H1 (cell line): ENCODE measurements around the gene MRPL19. TPM values are rescaled to one million over a fixed set of nuclear protein-coding genes. Genes with fewer than 3 reads are reported as not detected.

Experiments
- CTCF ChIA-PET: fragments of 300-600 bp; sonication (Branson Sonifier 250); formaldehyde crosslinking; loops from one replicate; lab custom pipeline; 2021; ENCODE audit not compliant: partially characterized antibody; lab: Charles Lee
- POLR2A ChIA-PET: fragments of 300-600 bp; sonication (Branson Sonifier 250); formaldehyde crosslinking; loops from one replicate; lab custom pipeline; 2021; ENCODE audit warnings: inconsistent platforms; ENCODE audit not compliant: partially characterized antibody; lab: Charles Lee
- DNase-seq, 2 experiments: peaks; one replicate each; pipeline versions ENCODE4 v3.0.0 to v3.0.0-alpha.2; 2010 to 2022; ENCODE audit warnings: low spot score in 2 of 2, low read depth in 1 of 2, mixed read lengths in 1 of 2
- FAIRE-seq: peaks from 2 replicates; lab custom pipeline; 2011; peaks lifted over from hg19 to GRCh38; lab: Jason Lieb, UNC
- H2AFZ ChIP-seq: 2 replicates; pipeline ENCODE4 v1.8.1; 2012; ENCODE audit warnings: low read length, inconsistent platforms
- H2AK5ac ChIP-seq: 2 replicates; pipeline ENCODE4 v1.6.1; 2013; ENCODE audit warnings: low read depth, low read length
- H2BK120ac ChIP-seq: replicated peaks from 2 replicates; pipeline ENCODE3; 2013; ENCODE audit warnings: low read depth, low read length, inconsistent platforms
- H2BK12ac ChIP-seq: 2 replicates; pipeline ENCODE4 v1.6.1; 2013; ENCODE audit warnings: low read depth, low read length
- H2BK15ac ChIP-seq: 2 replicates; pipeline ENCODE4 v1.6.1; 2013; ENCODE audit warnings: low read length
- H2BK20ac ChIP-seq: 2 replicates; pipeline ENCODE4 v1.6.1; 2013; ENCODE audit warnings: low read length
- H2BK5ac ChIP-seq: 2 replicates; pipeline ENCODE4 v1.6.1; 2013; ENCODE audit warnings: low read depth, low read length
- H3K14ac ChIP-seq: 2 replicates; pipeline ENCODE4 v1.6.1; 2013; ENCODE audit warnings: inconsistent platforms; ENCODE audit not compliant: insufficient read length
- H3K18ac ChIP-seq: 2 replicates; pipeline ENCODE4 v1.6.1; 2013; ENCODE audit warnings: low read length; ENCODE audit errors: extremely low read depth
- H3K23ac ChIP-seq: 2 replicates; pipeline ENCODE4 v1.6.1; 2013; ENCODE audit warnings: inconsistent platforms; ENCODE audit not compliant: insufficient read length
- H3K23me2 ChIP-seq: 2 replicates; pipeline ENCODE4 v1.6.1; 2013; ENCODE audit warnings: low read depth, low read length
- H3K27ac ChIP-seq: 2 replicates; pipeline ENCODE4 v1.6.1; 2011; ENCODE audit warnings: low read depth, low read length, inconsistent platforms
- H3K27me3 ChIP-seq, 4 experiments: replicated peaks in 1 of 4; 1 replicate in 1 of 4; 2 replicates in 3 of 4; pipeline versions ENCODE4 v1.6.1 to v1.8.1; 2011 to 2013; ENCODE audit warnings: low read length in 3 of 4, mild to moderate bottlenecking in 3 of 4, inconsistent platforms in 2 of 4, mixed read lengths in 2 of 4, moderate library complexity in 1 of 4; ENCODE audit not compliant: control insufficient read depth in 3 of 4, insufficient read depth in 3 of 4; ENCODE audit errors: extremely low read depth in 1 of 4
- H3K36me3 ChIP-seq, 4 experiments: 2 replicates each; pipeline versions ENCODE4 v1.6.1 to v1.8.1; 2011 to 2013; ENCODE audit warnings: mild to moderate bottlenecking in 4 of 4, low read length in 3 of 4, moderate library complexity in 2 of 4, control low read depth in 1 of 4, inconsistent platforms in 1 of 4; ENCODE audit not compliant: insufficient read depth in 4 of 4, control insufficient read depth in 2 of 4
- H3K4ac ChIP-seq: replicated peaks from 2 replicates; pipeline ENCODE3; 2013; ENCODE audit warnings: low read length, low read depth, mixed read lengths, inconsistent platforms; ENCODE audit not compliant: insufficient read length
- H3K4me1 ChIP-seq, 4 experiments: replicated peaks in 1 of 4; 1 replicate in 1 of 4; 2 replicates in 3 of 4; pipeline versions ENCODE4 v1.6.1 to v1.8.1; 2011 to 2013; ENCODE audit warnings: low read length in 3 of 4, inconsistent platforms in 2 of 4, mixed read lengths in 1 of 4; ENCODE audit not compliant: insufficient read depth in 4 of 4, control insufficient read depth in 3 of 4
- H3K4me2 ChIP-seq, 2 experiments: 2 replicates each; pipeline versions ENCODE4 v1.6.1 to v1.8.1; 2011 to 2013; ENCODE audit warnings: low read depth in 2 of 2, low read length in 2 of 2, control low read depth in 1 of 2, inconsistent platforms in 1 of 2, mild to moderate bottlenecking in 1 of 2; ENCODE audit not compliant: insufficient read depth in 1 of 2
- H3K4me3 ChIP-seq, 4 experiments: fragments of 200-600, 300-600 bp in 1 of 4; sonication (generic), shearing (Covaris generic), sonication (Bioruptor Twin) in 1 of 4; 2 replicates each; pipeline versions ENCODE4 v1.5.1 to v1.8.1; 2011 to 2016; ENCODE audit warnings: low read length in 4 of 4, low read depth in 3 of 4, control low read depth in 2 of 4, inconsistent platforms in 2 of 4, mild to moderate bottlenecking in 2 of 4, mixed read lengths in 1 of 4, moderate library complexity in 1 of 4; ENCODE audit not compliant: insufficient read depth in 2 of 4; ENCODE audit errors: extremely low read depth in 1 of 4
- H3K56ac ChIP-seq: replicated peaks from 2 replicates; pipeline ENCODE3; 2013; ENCODE audit warnings: low read depth, mild to moderate bottlenecking, mixed read lengths, low read length, inconsistent platforms; ENCODE audit not compliant: insufficient read length
- H3K79me1 ChIP-seq: 2 replicates; pipeline ENCODE4 v1.6.1; 2013; ENCODE audit warnings: low read depth, low read length, control low read depth
- H3K79me2 ChIP-seq, 2 experiments: 2 replicates each; pipeline versions ENCODE4 v1.6.1 to v1.8.1; 2012 to 2013; ENCODE audit warnings: low read length in 2 of 2, mild to moderate bottlenecking in 2 of 2, inconsistent platforms in 1 of 2; ENCODE audit not compliant: insufficient read depth in 2 of 2, control insufficient read depth in 1 of 2
- H3K9ac ChIP-seq, 4 experiments: replicated peaks in 1 of 4; 1 replicate in 1 of 4; 2 replicates in 3 of 4; pipeline versions ENCODE4 v1.6.1 to v1.8.1; 2011 to 2013; ENCODE audit warnings: low read depth in 3 of 4, low read length in 3 of 4, control low read depth in 2 of 4, mild to moderate bottlenecking in 2 of 4, moderate library complexity in 2 of 4, inconsistent platforms in 1 of 4; ENCODE audit errors: extremely low read depth in 1 of 4
- H3K9me3 ChIP-seq, 2 experiments: 2 replicates each; pipeline versions ENCODE4 v1.6.1 to v1.8.1; 2012 to 2013; ENCODE audit warnings: mild to moderate bottlenecking in 2 of 2, moderate library complexity in 2 of 2, control low read depth in 1 of 2, inconsistent platforms in 1 of 2, low read depth in 1 of 2, low read length in 1 of 2, mixed read lengths in 1 of 2; ENCODE audit not compliant: insufficient read depth in 2 of 2
- H4K20me1 ChIP-seq, 2 experiments: replicated peaks in 1 of 2; 2 replicates each; pipeline versions ENCODE3 to v1.8.1; 2011 to 2013; ENCODE audit warnings: inconsistent platforms in 2 of 2, low read length in 2 of 2, mild to moderate bottlenecking in 1 of 2; ENCODE audit not compliant: insufficient read depth in 2 of 2, control insufficient read depth in 1 of 2
- H4K5ac ChIP-seq: 2 replicates; pipeline ENCODE4 v1.6.1; 2013; ENCODE audit warnings: low read length, low read depth, mixed read lengths, inconsistent platforms; ENCODE audit not compliant: insufficient read length
- H4K8ac ChIP-seq: 2 replicates; pipeline ENCODE4 v1.8.0; 2013; ENCODE audit warnings: mild to moderate bottlenecking, moderate library complexity, low read length, inconsistent platforms; ENCODE audit not compliant: insufficient read depth; ENCODE audit errors: extremely low read depth
- H4K91ac ChIP-seq: replicated peaks from 2 replicates; pipeline ENCODE3; 2013; ENCODE audit warnings: low read length, mixed read lengths, inconsistent platforms; ENCODE audit not compliant: insufficient read length
- BCL11A ChIP-seq, 2 experiments: IDR thresholded peaks; one replicate each; pipeline ENCODE4 v1.6.1; 2011; ENCODE audit warnings: low read depth in 2 of 2, low read length in 2 of 2, mild to moderate bottlenecking in 2 of 2
- CTBP2 ChIP-seq: IDR thresholded peaks from 2 replicates; pipeline ENCODE4 v1.7.0; 2011; ENCODE audit warnings: borderline replicate concordance, mild to moderate bottlenecking, moderate library complexity, mixed read lengths, low read length; ENCODE audit not compliant: insufficient read depth, insufficient read length
- GTF2F1 ChIP-seq: IDR thresholded peaks from 2 replicates; pipeline ENCODE4 v1.6.1; 2012; ENCODE audit warnings: low read depth, low read length, improper control_type of control experiment, borderline replicate concordance
- JUND ChIP-seq: IDR thresholded peaks from 2 replicates; pipeline ENCODE4 v1.6.1; 2011; ENCODE audit warnings: mild to moderate bottlenecking, improper control_type of control experiment, low read length
- NRF1 ChIP-seq: IDR thresholded peaks from 2 replicates; pipeline ENCODE4 v1.6.1; 2011; ENCODE audit warnings: mild to moderate bottlenecking, low read depth, low read length, improper control_type of control experiment
- PHF8 ChIP-seq: fragments of 200-600 bp; sonication (generic); conservative IDR thresholded peaks from 2 replicates; pipeline ENCODE4 v1.7.1; 2012; ENCODE audit warnings: low read depth, mild to moderate bottlenecking, inconsistent platforms, low read length, moderate library complexity
- RAD21 ChIP-seq, 2 experiments: IDR thresholded peaks in 1 of 2; conservative IDR thresholded peaks in 1 of 2; 2 replicates each; pipeline ENCODE4 v1.6.1; 2011; ENCODE audit warnings: low read depth in 2 of 2, low read length in 2 of 2, improper control_type of control experiment in 1 of 2, inconsistent platforms in 1 of 2, mild to moderate bottlenecking in 1 of 2, moderate library complexity in 1 of 2
- ZNF274 ChIP-seq: IDR thresholded peaks from 2 replicates; pipeline ENCODE4 v1.7.0; 2012; ENCODE audit warnings: low read length, borderline replicate concordance; ENCODE audit errors: extremely low read depth
- WGBS, 2 experiments: shearing (Covaris generic) in 1 of 2; methylation state at CpG; one replicate each; pipeline versions ENCODE4 v1.1.6 to v1.1.7; 2013 to 2015; ENCODE audit warnings: low lambda C conversion rate in 2 of 2, mixed read lengths in 2 of 2, inconsistent platforms in 1 of 2, low coverage in 1 of 2, missing lambda C conversion rate in 1 of 2; ENCODE audit not compliant: insufficient replicate concordance in 2 of 2, insufficient coverage in 1 of 2, insufficient read length in 1 of 2; ENCODE audit errors: extremely low coverage in 1 of 2, missing lambda C conversion rate in 1 of 2; 5-methylcytosine and 5-hydroxymethylcytosine counted together
- polyA plus RNA-seq, 7 experiments: library from polyadenylated mRNA; depleted of rRNA in 3 of 7; stranded (reverse) in 5 of 7; unstranded in 2 of 7; fragments of >200 nt in 5 of 7; fragments of 200-250 nt in 2 of 7; gene quantifications; 1 replicate in 5 of 7; 2 replicates in 1 of 7; 4 replicates in 1 of 7; pipeline versions ENCODE4 v1.2.1 to v1.2.3, GENCODE V29; 2011 to 2013; ENCODE audit warnings: missing spikeins in 2 of 7, mixed read lengths in 2 of 7
- total RNA-seq: library from RNA; stranded (reverse); fragmentation: NEBNext Ultra II Directional; extraction: Animal tissue kit (Norgen Biotek cat#: 25700); gene quantifications from 2 replicates; pipeline ENCODE4 v1.2.1, GENCODE V29; 2021
- TF ChIP-seq, protein P1 (sequence below): IDR thresholded peaks from 2 replicates; pipeline ENCODE4 v1.6.1; 2011; ENCODE audit warnings: low read depth, mild to moderate bottlenecking, low read length; ENCODE audit not compliant: insufficient read depth
- TF ChIP-seq, protein P2 (sequence below): IDR thresholded peaks from 2 replicates; pipeline ENCODE4 v1.6.1; 2012; ENCODE audit warnings: low read length, inconsistent platforms

MRPL19 gene
- total and polyA plus RNA-seq, 2 of the 8 experiments (the other 6 are each of a cell fraction or from before 2014, with no cell fraction given) = 18.1 to 75.2 TPM

DNA sequence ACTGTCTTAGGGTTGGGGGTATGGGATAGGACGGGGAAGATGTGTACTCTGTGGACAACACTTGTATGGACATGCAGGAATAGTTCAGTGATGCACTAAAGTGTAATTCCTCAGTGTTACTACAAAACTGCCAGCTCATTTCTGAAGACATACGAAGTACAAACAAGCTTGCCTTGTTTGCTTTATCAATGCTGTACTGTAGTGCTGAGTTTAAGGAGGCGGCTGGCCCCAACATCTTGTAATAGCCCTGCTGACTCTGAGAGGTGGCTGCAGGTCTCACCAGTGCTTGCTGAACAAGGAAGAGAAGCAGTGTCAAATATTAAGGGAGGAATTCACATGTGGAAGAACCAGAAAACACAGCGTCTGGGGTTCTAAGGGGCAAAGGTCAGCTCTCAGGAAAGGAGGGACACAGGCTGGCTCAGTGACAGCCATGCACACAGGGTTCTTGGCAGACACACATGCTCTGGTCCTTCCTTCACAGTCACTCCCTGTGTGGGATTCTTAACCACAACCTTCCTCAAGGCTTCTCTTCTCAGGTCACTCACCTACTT is 46.0 kb upstream of the MRPL19 start:
- Histone ChIP-seq H4K5ac (no peak overlapping the region), H3K79me2 (no peaks in the 10 kb centered on the region), H3K23ac (no peak overlapping the region), H4K91ac (no peak overlapping the region), H3K18ac (no peak overlapping the region), H3K79me1 (no peaks in the 10 kb centered on the region), H3K4me3 (no peak overlapping the region), H3K36me3 (no peaks in the 10 kb centered on the region; a peak in 1 of 8 replicates), H3K14ac (no peak overlapping the region), H2BK120ac (no peak overlapping the region), H3K9ac (no peak overlapping the region), H3K4me1 (no peaks in the 10 kb centered on the region), H3K4ac (no peak overlapping the region), H3K23me2 (no peaks in the 10 kb centered on the region), H2BK15ac (no peak overlapping the region), H3K4me2 (no peak overlapping the region), H3K27me3 (no peaks in the 10 kb centered on the region), H2BK20ac (no peak overlapping the region), H3K56ac (no peak overlapping the region), H2AK5ac (no peak overlapping the region), H4K20me1 (no peaks in the 10 kb centered on the region), H3K27ac (no peak overlapping the region), H2BK5ac (no peak overlapping the region), H4K8ac (no peak overlapping the region), H2AFZ (no peak overlapping the region), H3K9me3 (no peaks in the 10 kb centered on the region), H2BK12ac (no peak overlapping the region)
- 93% methylated on average over 4 of the region's 4 CpGs; no CpG with 5 or more reads in 1 of the 2 experiments for WGBS, 2 experiments
- CTCF ChIA-PET = interaction anchor here (2.7 to 3.3 kb wide), 2 partner anchors 8 to 135 kb away, joined by 10 to 22 read pairs; no protein-coding TSS in a partner anchor
- no peak for DNase-seq
- POLR2A ChIA-PET = no interaction called here
- FAIRE-seq = no peak
- TF ChIP-seq RAD21 (IDR thresholded peaks at IDR 0.05 in 1 of 2, conservative IDR thresholded peaks at IDR 0.05 in 1 of 2; ENCODE audit: low read depth in 2 of 2, low read length in 2 of 2) (no peak), BCL11A (IDR thresholded peaks at IDR 0.05; ENCODE audit: low read depth in 2 of 2, low read length in 2 of 2) (no peak), PHF8 (no peak), NRF1 (no peak), JUND (no peak), ZNF274 (no peak), CTBP2 (no peak), GTF2F1 (no peak)
- TF ChIP-seq, protein P1, sequence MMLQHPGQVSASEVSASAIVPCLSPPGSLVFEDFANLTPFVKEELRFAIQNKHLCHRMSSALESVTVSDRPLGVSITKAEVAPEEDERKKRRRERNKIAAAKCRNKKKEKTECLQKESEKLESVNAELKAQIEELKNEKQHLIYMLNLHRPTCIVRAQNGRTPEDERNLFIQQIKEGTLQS = no peak
- TF ChIP-seq, protein P2, sequence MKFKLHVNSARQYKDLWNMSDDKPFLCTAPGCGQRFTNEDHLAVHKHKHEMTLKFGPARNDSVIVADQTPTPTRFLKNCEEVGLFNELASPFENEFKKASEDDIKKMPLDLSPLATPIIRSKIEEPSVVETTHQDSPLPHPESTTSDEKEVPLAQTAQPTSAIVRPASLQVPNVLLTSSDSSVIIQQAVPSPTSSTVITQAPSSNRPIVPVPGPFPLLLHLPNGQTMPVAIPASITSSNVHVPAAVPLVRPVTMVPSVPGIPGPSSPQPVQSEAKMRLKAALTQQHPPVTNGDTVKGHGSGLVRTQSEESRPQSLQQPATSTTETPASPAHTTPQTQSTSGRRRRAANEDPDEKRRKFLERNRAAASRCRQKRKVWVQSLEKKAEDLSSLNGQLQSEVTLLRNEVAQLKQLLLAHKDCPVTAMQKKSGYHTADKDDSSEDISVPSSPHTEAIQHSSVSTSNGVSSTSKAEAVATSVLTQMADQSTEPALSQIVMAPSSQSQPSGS = no peak
